NCI-H2227 (cell line): Measurements from ENCODE around the gene ARAP1.

ENCODE experiments used
- DNase-seq: peaks from one replicate; lab custom pipeline; 2025; ENCODE audit not compliant: unreplicated experiment; lab: John Stamatoyannopoulos, UW

The ARAP1 gene

GRCh38 chr11:72705442-72706365 is 46.5 kb downstream of the ARAP1 start:
- no peak for DNase-seq

GRCh38 chr11:72704783-72705265 is 47.4 kb downstream of the ARAP1 start:
- DNase-seq = no peak

- no peak for DNase-seq
These were observed 48.0 kb downstream of the ARAP1 start for GRCh38 chr11:72704028-72704782.

GRCh38 chr11:72703267-72704008 is 48.8 kb downstream of the ARAP1 start:
- no peak for DNase-seq

- DNase-seq = no peak
These were observed 49.5 kb downstream of the ARAP1 start for GRCh38 chr11:72702577-72703241.

- DNase-seq = no peak
These were observed 50.1 kb downstream of the ARAP1 start for GRCh38 chr11:72702096-72702495.

- no peak for DNase-seq
These were observed 50.7 kb downstream of the ARAP1 start for GRCh38 chr11:72701466-72701865.

- no peak for DNase-seq
These were observed 52.1 kb downstream of the ARAP1 start for GRCh38 chr11:72700146-72700545.

- DNase-seq = no peak
These were observed 54.4 kb downstream of the ARAP1 start for GRCh38 chr11:72697814-72698213.

- DNase-seq = no peak
These were observed 55.1 kb downstream of the ARAP1 start for GRCh38 chr11:72696866-72697700.

GRCh38 chr11:72695354-72695753 is 56.9 kb downstream of the ARAP1 start:
- no peak for DNase-seq

- DNase-seq = no peak
These were observed 58.8 kb downstream of the ARAP1 start for GRCh38 chr11:72693271-72693968.

GRCh38 chr11:72692498-72693237 is 59.5 kb downstream of the ARAP1 start:
- no peak for DNase-seq

GRCh38 chr11:72690166-72690565 is 62.0 kb downstream of the ARAP1 start:
- no peak for DNase-seq

- no peak for DNase-seq
These were observed 63.3 kb downstream of the ARAP1 start for GRCh38 chr11:72688929-72689328.

- DNase-seq = no peak
These were observed 63.7 kb downstream of the ARAP1 start for GRCh38 chr11:72688486-72688885.

- DNase-seq = no peak
These were observed 64.9 kb downstream of the ARAP1 start for GRCh38 chr11:72687326-72687725.

GRCh38 chr11:72686639-72687220 is 65.5 kb downstream of the ARAP1 start:
- no peak for DNase-seq
